Body of pancreas (tissue), 4 donors: ENCODE results near the gene HOXD10.

Experiments used
- POLR2A ChIP-seq, 3 donors: fragments of 450-650 bp; IDR thresholded peaks; one replicate each; pipeline ENCODE4 v1.6.1; 2016; ENCODE audit warnings: antibody characterized with exemption in 3 of 3, mild to moderate bottlenecking in 2 of 3
- TF ChIP-seq, protein P1 (sequence below), 7 experiments: fragments of 450-650 bp in 4 of 7; fragments of 200-600 bp in 3 of 7; sonication (generic) in 3 of 7; IDR thresholded peaks; one replicate each; pipeline ENCODE4 v1.5.1; 2016 to 2019; ENCODE audit warnings: antibody characterized with exemption in 7 of 7

- TF ChIP-seq, protein P1, sequence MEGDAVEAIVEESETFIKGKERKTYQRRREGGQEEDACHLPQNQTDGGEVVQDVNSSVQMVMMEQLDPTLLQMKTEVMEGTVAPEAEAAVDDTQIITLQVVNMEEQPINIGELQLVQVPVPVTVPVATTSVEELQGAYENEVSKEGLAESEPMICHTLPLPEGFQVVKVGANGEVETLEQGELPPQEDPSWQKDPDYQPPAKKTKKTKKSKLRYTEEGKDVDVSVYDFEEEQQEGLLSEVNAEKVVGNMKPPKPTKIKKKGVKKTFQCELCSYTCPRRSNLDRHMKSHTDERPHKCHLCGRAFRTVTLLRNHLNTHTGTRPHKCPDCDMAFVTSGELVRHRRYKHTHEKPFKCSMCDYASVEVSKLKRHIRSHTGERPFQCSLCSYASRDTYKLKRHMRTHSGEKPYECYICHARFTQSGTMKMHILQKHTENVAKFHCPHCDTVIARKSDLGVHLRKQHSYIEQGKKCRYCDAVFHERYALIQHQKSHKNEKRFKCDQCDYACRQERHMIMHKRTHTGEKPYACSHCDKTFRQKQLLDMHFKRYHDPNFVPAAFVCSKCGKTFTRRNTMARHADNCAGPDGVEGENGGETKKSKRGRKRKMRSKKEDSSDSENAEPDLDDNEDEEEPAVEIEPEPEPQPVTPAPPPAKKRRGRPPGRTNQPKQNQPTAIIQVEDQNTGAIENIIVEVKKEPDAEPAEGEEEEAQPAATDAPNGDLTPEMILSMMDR (IDR thresholded peaks at IDR 0.05): no peak
- TF ChIP-seq POLR2A (IDR thresholded peaks at IDR 0.05): no peak
Measured at GRCh38 chr2:176067589-176068418, 48.8 kb upstream of the HOXD10 start.
